A549 treated with AZD9567 at 1 μM for 4 hours (cell line): Measurements from ENCODE around the gene UBR1. TPM values are rescaled to one million over a fixed set of nuclear protein-coding genes. Genes with fewer than 3 reads are reported as not detected.

ENCODE experiments used
- total RNA-seq: library from RNA; stranded (reverse); fragments of 200-300 nt; extraction: Qiagen RNA extraction; gene quantifications from 5 replicates; pipeline ENCODE4 v1.2.3, GENCODE V29; 2022; ENCODE audit not compliant: insufficient read depth

Gene UBR1
- 3.2 to 9.1 TPM (median 4.3 TPM) in 5 replicates for total RNA-seq

DNA sequence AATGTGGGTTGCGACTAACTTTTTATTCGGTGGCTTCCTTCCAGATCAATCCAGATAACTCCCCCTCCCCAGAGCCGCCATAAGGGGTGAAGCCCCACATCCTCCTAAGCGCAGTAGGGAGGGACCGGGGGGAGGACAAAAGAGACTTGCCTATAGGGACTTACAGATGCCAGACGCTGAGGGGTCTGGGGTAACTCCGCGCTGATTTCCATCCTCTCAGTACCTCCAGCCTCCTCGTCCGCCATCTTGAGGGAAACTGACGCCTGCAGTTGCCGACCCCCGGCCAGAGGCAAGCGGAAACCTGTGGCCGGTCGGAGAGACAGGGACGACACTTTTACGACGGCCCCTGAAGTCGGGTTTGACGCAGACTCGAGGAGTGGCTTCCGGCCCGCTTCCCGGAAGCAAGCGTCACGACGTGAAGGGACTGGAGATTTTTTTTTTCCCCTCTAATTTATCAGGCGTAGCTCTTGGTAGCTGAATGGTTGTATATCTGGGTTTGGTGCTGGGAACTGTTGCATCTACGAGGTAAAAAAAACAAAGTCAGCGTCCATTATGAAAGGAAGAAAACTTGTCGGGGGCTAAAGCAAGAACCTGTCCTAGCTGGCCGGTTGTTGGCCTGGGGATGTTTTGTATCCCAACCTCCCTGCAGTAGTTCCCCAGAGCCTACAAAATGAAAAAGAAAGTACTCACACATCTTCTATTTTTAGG is at the start of gene UBR1:
Gene UBR1 (minus strand): TSS at position 261 of the 708 bp plus-strand sequence. CDS start 16 bp downstream, at position 245.

DNA sequence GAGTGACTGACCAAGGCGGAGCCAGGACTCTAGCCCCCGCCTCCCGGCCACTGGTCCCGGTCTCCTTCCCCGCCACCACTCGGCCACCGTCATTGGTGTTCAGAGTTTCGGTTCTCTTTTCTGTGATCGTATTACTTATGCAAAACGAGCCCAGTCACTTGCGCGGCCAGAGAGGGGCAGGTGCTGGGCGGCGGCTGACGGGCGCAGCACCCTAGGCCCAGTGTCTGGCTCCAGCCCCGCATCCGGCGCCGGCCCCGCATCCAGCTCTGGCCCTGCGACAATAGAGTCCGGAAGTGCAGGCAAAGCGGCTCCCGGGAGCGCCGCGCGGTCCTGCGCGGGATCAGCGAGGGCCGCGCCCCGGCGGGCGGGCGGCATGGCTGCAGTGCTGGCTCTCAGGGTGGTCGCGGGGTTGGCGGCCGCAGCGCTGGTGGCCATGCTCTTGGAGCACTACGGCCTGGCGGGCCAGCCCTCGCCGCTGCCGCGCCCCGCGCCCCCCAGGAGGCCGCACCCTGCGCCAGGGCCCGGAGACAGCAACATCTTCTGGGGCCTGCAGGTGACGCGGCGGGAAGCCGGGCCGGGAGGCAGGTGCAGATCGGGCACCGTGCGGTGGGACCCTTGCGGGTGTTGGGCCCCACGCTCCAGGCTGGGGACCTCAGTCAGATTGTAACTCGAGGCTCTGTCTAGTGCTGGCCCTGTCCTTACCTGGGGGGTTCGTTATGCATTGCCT is 27.8 kb upstream of the UBR1 start, which contains the start of gene TMEM62:
Gene TMEM62 (plus strand): TSS at position 157 of the 727 bp plus-strand sequence. CDS start 217 bp downstream, at position 374.

DNA sequence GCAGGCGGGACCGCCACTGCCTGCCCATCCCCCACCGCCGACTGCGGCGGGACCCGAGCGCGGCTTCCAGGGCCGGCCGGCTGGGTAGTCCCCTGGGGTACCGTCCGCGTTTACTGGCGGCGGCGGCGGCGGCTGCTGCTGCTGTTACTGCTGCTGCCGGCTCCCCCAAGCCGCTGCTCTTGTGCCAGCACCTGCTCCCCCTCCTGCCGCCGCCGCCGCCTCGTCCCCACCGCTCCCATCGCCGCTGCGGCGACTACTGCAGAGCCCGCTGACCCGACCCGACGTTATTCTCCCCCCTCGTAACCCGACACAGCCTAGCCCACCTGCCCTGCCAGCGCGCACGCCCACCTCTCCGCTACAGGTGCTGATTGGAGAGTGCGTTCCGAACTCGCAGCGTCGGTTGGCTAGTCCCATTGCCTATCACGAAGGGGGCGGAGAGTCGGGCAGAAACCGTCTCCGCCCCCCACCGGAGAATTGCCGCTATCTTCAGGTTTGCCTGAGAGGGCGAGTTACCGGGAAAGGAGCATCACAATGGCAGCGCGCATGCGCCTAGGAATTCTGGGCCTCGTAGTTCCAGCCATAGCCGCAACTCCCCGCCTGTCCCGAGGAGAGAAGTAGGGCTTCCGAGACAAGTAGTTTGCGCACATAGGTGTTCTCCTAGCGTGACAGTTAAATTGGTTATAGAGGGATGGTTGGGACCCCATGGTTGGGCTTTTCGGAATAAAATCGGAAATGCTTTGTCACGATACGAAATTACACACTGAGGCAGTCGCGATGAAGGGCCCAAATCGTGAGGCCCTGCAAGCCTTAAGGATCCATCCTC is 185.1 kb downstream of the UBR1 start, which contains the start of gene TTBK2:
Gene TTBK2 (minus strand): TSS at position 260 of the 823 bp plus-strand sequence. CDS start 42,161 bp downstream, outside the sequence.

Other genes starting within 250 kb of the UBR1 start
- gene TTBK2, start 185.3 kb downstream of the UBR1 start, total RNA-seq = 1.1 to 2.8 TPM (median 2.2 TPM) in 5 replicates
- 7.1 to 19.2 TPM (median 7.4 TPM) in 5 replicates for gene TMEM62, start 27.5 kb upstream of the UBR1 start, total RNA-seq
- 19.7 to 30.4 TPM (median 29.6 TPM) in 5 replicates for gene CCNDBP1, start 79.4 kb upstream of the UBR1 start, total RNA-seq
- not detected in 5 replicates for gene EPB42, start 115.0 kb upstream of the UBR1 start, total RNA-seq
- not detected in 5 replicates for gene TGM5, start 160.9 kb upstream of the UBR1 start, total RNA-seq
- not detected in 5 replicates for gene TGM7, start 196.2 kb upstream of the UBR1 start, total RNA-seq
- 5.5 to 8.1 TPM (median 7.6 TPM) in 5 replicates for gene LCMT2, start 224.5 kb upstream of the UBR1 start, total RNA-seq